Naive thymus-derived CD8-positive, alpha-beta T cell (primary cell): Measurements from ENCODE around the gene MTA3. TPM values are rescaled to one million over a fixed set of nuclear protein-coding genes. Genes with fewer than 3 reads are reported as not detected.

ENCODE experiments used
- ATAC-seq, 2 donors: fragments of 150-1000 bp; cut with Tn5 transposase in 1 of 2; sonication (Bioruptor Pico), chemical (Tn5 transposase) in 1 of 2; 1 replicate in 1 of 2; 2 replicates in 1 of 2; pipeline ENCODE4 v1.10.0; 2021; ENCODE audit warnings: mild to moderate bottlenecking in 2 of 2, moderate library complexity in 2 of 2
- POLR2A ChIA-PET: fragments of 350-600 bp; sonication (Branson Sonifier 250); formaldehyde crosslinking; loops from one replicate; lab custom pipeline; 2021; ENCODE audit warnings: antibody characterized with exemption; lab: Charles Lee
- DNase-seq, 10 donors: peaks; one replicate each; pipeline versions ENCODE4 v3.0.0 to v3.0.0-alpha.2; 2020 to 2022
- H3K27ac Mint-ChIP-seq, 10 donors: one replicate each; pipeline ENCODE4 v1.8.0; 2020 to 2022; ENCODE audit warnings: mild to moderate bottlenecking in 10 of 10, mixed read lengths in 10 of 10, moderate library complexity in 4 of 10, inconsistent platforms in 1 of 10
- H3K27me3 Mint-ChIP-seq, 5 donors: one replicate each; pipeline ENCODE4 v1.8.0; 2021 to 2022; ENCODE audit warnings: mixed read lengths in 5 of 5
- H3K36me3 Mint-ChIP-seq, 3 donors: one replicate each; pipeline ENCODE4 v1.8.0; 2020 to 2022; ENCODE audit warnings: mixed read lengths in 3 of 3, mild to moderate bottlenecking in 2 of 3, inconsistent platforms in 1 of 3
- H3K4me1 Mint-ChIP-seq, 4 donors: one replicate each; pipeline ENCODE4 v1.8.0; 2021 to 2022; ENCODE audit warnings: mixed read lengths in 4 of 4
- H3K4me3 Mint-ChIP-seq, 10 donors: one replicate each; pipeline ENCODE4 v1.8.0; 2020 to 2022; ENCODE audit warnings: mild to moderate bottlenecking in 10 of 10, mixed read lengths in 10 of 10, moderate library complexity in 6 of 10, inconsistent platforms in 1 of 10
- H3K9me3 Mint-ChIP-seq, 9 donors: one replicate each; pipeline ENCODE4 v1.8.0; 2020 to 2022; ENCODE audit warnings: mixed read lengths in 9 of 9, mild to moderate bottlenecking in 3 of 9, inconsistent platforms in 1 of 9, moderate library complexity in 1 of 9
- polyA plus RNA-seq, 3 donors: library from polyadenylated mRNA; unstranded; fragments of 300-500 nt; fragmentation: Illumina TruSeq; gene quantifications; one replicate each; pipeline ENCODE4 v1.2.3, GENCODE V29; 2021
- total RNA-seq, 8 experiments: library from RNA in 2 of 8; stranded (reverse) in 2 of 8; gene quantifications; one replicate each; pipeline ENCODE4 v1.2.3 and lab custom pipeline; 2021 to 2026

The MTA3 gene
- total and polyA plus RNA-seq, 5 experiments from 2014 or later, result 17.1 to 40.4 (median 21.4) TPM

GRCh38 chr2:42795841-42796301, 227.4 kb downstream of the MTA3 start:
- peaks cover 0 to 3% (median 0%) of the 10 kb centered on the region in 3 donors for H3K36me3 Mint-ChIP-seq
- peaks cover 0 to 2% (median 0%) of the 10 kb centered on the region in 9 donors for H3K9me3 Mint-ChIP-seq
- H3K27me3 Mint-ChIP-seq, result peaks cover 6 to 19% (median 13%) of the 10 kb centered on the region in 5 donors
- peak overlapping the region in 4 of 10 donors; percentile 7 to 53 (median 29) for H3K27ac Mint-ChIP-seq
- POLR2A ChIA-PET, result interaction anchor here (0.5 to 1.8 kb wide), 3 partner anchors 14 to 1358 kb away, joined by 3 to 8 read pairs (median 6); no protein-coding TSS in a partner anchor
- ATAC-seq, result no peak
- no peak for DNase-seq
- peaks cover 28 to 43% (median 37%) of the 10 kb centered on the region in 4 donors for H3K4me1 Mint-ChIP-seq
- H3K4me3 Mint-ChIP-seq, result peak overlapping the region in 1 of 10 donors; percentile 1

- Mint-ChIP-seq H3K27ac (peak overlapping the region in 2 of 10 donors; percentile 3 to 11), H3K4me3 (peak overlapping the region in 1 of 10 donors; percentile 70)
- no peak for ATAC-seq
Observed at GRCh38 chr2:42796427-42797248, 228.2 kb downstream of the MTA3 start.

GRCh38 chr2:42797281-42797680, 228.8 kb downstream of the MTA3 start:
- Mint-ChIP-seq H3K36me3 (no peaks in the 10 kb centered on the region), H3K9me3 (no peaks in the 10 kb centered on the region), H3K27me3 (peaks cover 0 to 6% (median 0%) of the 10 kb centered on the region in 5 donors), H3K4me1 (peaks cover 26 to 41% (median 32%) of the 10 kb centered on the region in 4 donors), H3K27ac (no peak overlapping the region), H3K4me3 (no peak overlapping the region)
- DNase-seq (no peak), ATAC-seq (no peak)
- POLR2A ChIA-PET, result interaction anchor here (1.8 kb wide), 1 partner anchor 13 kb away, joined by 8 read pairs; no protein-coding TSS in a partner anchor

More at GRCh38 chr2:42796427-42797248, 228.2 kb downstream of the MTA3 start:
- Mint-ChIP-seq H3K27me3 (peaks cover 0 to 11% (median 5%) of the 10 kb centered on the region in 5 donors), H3K36me3 (no peaks in the 10 kb centered on the region), H3K9me3 (no peaks in the 10 kb centered on the region), H3K4me1 (peaks cover 31 to 44% (median 37%) of the 10 kb centered on the region in 4 donors)
- no peak for DNase-seq
- POLR2A ChIA-PET, result interaction anchor here (0.6 to 1.8 kb wide), 2 partner anchors 14 to 19 kb away, joined by 6 to 8 read pairs; no protein-coding TSS in a partner anchor

- H3K4me3 Mint-ChIP-seq, result no peak overlapping the region
- POLR2A ChIA-PET, result interaction anchor here (2.7 kb wide), 1 partner anchor 11 kb away, joined by 41 read pairs; no protein-coding TSS in a partner anchor
- H3K4me1 Mint-ChIP-seq, result peaks cover 14 to 27% (median 18%) of the 10 kb centered on the region in 4 donors
- H3K9me3 Mint-ChIP-seq, result no peaks in the 10 kb centered on the region
- no peak overlapping the region for H3K27ac Mint-ChIP-seq
- ATAC-seq (no peak), DNase-seq (no peak)
- no peaks in the 10 kb centered on the region for H3K27me3 Mint-ChIP-seq
- H3K36me3 Mint-ChIP-seq, result no peaks in the 10 kb centered on the region
Observed at GRCh38 chr2:42799881-42800280, 231.4 kb downstream of the MTA3 start.

- H3K4me1 Mint-ChIP-seq, result peaks cover 14 to 26% (median 17%) of the 10 kb centered on the region in 4 donors
- DNase-seq, result peak in 2 of 10 donors; percentile 30 to 32
- peak; percentile 65 to 67 for ATAC-seq
- H3K4me3 Mint-ChIP-seq, result peak overlapping the region in 5 of 10 donors; percentile 30 to 60 (median 49)
- POLR2A ChIA-PET, result interaction anchor here (2.7 kb wide), 1 partner anchor 10 kb away, joined by 41 read pairs; no protein-coding TSS in a partner anchor
- no peaks in the 10 kb centered on the region for H3K9me3 Mint-ChIP-seq
- H3K36me3 Mint-ChIP-seq, result no peaks in the 10 kb centered on the region
- H3K27me3 Mint-ChIP-seq, result no peaks in the 10 kb centered on the region
- peak overlapping the region in 4 of 10 donors; percentile 11 to 45 (median 32) for H3K27ac Mint-ChIP-seq
Observed at GRCh38 chr2:42800461-42800962, 232.1 kb downstream of the MTA3 start.

- POLR2A ChIA-PET, result interaction anchor here (2.7 kb wide), 1 partner anchor 10 kb away, joined by 41 read pairs; no protein-coding TSS in a partner anchor
- H3K9me3 Mint-ChIP-seq, result no peaks in the 10 kb centered on the region
- peak overlapping the region in 2 of 10 donors; percentile 20 to 45 for H3K27ac Mint-ChIP-seq
- H3K4me3 Mint-ChIP-seq, result peak overlapping the region in 3 of 10 donors; percentile 49 to 60 (median 51)
- H3K36me3 Mint-ChIP-seq, result no peaks in the 10 kb centered on the region
- no peak for DNase-seq
- H3K27me3 Mint-ChIP-seq, result no peaks in the 10 kb centered on the region
- H3K4me1 Mint-ChIP-seq, result peaks cover 12 to 22% (median 15%) of the 10 kb centered on the region in 4 donors
- no peak for ATAC-seq
Observed at GRCh38 chr2:42800981-42801380, 232.5 kb downstream of the MTA3 start.

GRCh38 chr2:42801381-42801780, 232.9 kb downstream of the MTA3 start:
- H3K4me3 Mint-ChIP-seq, result peak overlapping the region in 2 of 10 donors; percentile 9 to 24
- peak overlapping the region in 2 of 10 donors; percentile 4 to 70 for H3K27ac Mint-ChIP-seq
- ATAC-seq, result no peak
- POLR2A ChIA-PET, result interaction anchor here (2.7 kb wide), 1 partner anchor 9 kb away, joined by 41 read pairs; no protein-coding TSS in a partner anchor
- H3K27me3 Mint-ChIP-seq, result no peaks in the 10 kb centered on the region
- no peaks in the 10 kb centered on the region for H3K9me3 Mint-ChIP-seq
- peaks cover 12 to 19% (median 15%) of the 10 kb centered on the region in 4 donors for H3K4me1 Mint-ChIP-seq
- H3K36me3 Mint-ChIP-seq, result no peaks in the 10 kb centered on the region
- no peak for DNase-seq

GRCh38 chr2:42802150-42802549, 233.7 kb downstream of the MTA3 start:
- DNase-seq (no peak), ATAC-seq (no peak)
- Mint-ChIP-seq H3K9me3 (no peaks in the 10 kb centered on the region), H3K4me1 (peaks cover 12 to 17% (median 14%) of the 10 kb centered on the region in 4 donors), H3K36me3 (no peaks in the 10 kb centered on the region), H3K27me3 (no peaks in the 10 kb centered on the region), H3K27ac (no peak overlapping the region), H3K4me3 (no peak overlapping the region)
- POLR2A ChIA-PET, result no interaction called here

GRCh38 chr2:42804338-42804737, 235.9 kb downstream of the MTA3 start:
- no peaks in the 10 kb centered on the region for H3K9me3 Mint-ChIP-seq
- H3K4me1 Mint-ChIP-seq, result peaks cover 16 to 23% (median 19%) of the 10 kb centered on the region in 4 donors
- ATAC-seq (no peak), DNase-seq (no peak)
- peak overlapping the region in 1 of 10 donors; percentile 28 for H3K27ac Mint-ChIP-seq
- POLR2A ChIA-PET, result interaction anchor here (0.6 to 1.4 kb wide), 2 partner anchors 11 to 796 kb away, joined by 3 read pairs; no protein-coding TSS in a partner anchor
- H3K27me3 Mint-ChIP-seq, result no peaks in the 10 kb centered on the region
- no peaks in the 10 kb centered on the region for H3K36me3 Mint-ChIP-seq
- no peak overlapping the region for H3K4me3 Mint-ChIP-seq

- POLR2A ChIA-PET, result interaction anchor here (1.4 kb wide), 1 partner anchor 12 kb away, joined by 6 read pairs; the partner anchor contains the start of gene HAAO
- Mint-ChIP-seq H3K9me3 (no peaks in the 10 kb centered on the region), H3K4me3 (no peak overlapping the region), H3K36me3 (no peaks in the 10 kb centered on the region), H3K27ac (no peak overlapping the region), H3K4me1 (peaks cover 16 to 23% (median 21%) of the 10 kb centered on the region in 4 donors), H3K27me3 (no peaks in the 10 kb centered on the region)
- ATAC-seq (no peak), DNase-seq (no peak)
Observed at GRCh38 chr2:42804891-42805290, 236.5 kb downstream of the MTA3 start.
